Upper lobe of left lung (tissue), 6 donors: ENCODE measurements around the gene KPNA3. TPM values are rescaled to one million over a fixed set of nuclear protein-coding genes. Genes with fewer than 3 reads are reported as not detected.

Experiments
- ATAC-seq, 2 donors: fragments of 200-7000 bp; cut with Tn5 transposase; one replicate each; pipeline ENCODE4 v1.9.1; 2022; ENCODE audit warnings: mild to moderate bottlenecking in 2 of 2, moderate library complexity in 2 of 2; ENCODE audit not compliant: low FRiP score in 2 of 2
- DNase-seq, 2 donors: peaks; one replicate each; pipeline ENCODE4 v3.0.0-alpha.2; 2019 to 2020
- H3K27ac ChIP-seq, 4 donors: fragments of 200-600 bp; sonication (generic); one replicate each; pipeline ENCODE4 v1.5.1; 2016 to 2019
- H3K27me3 ChIP-seq, 4 donors: fragments of 200-600 bp; sonication (generic); one replicate each; pipeline ENCODE4 v1.5.1; 2017 to 2019
- H3K36me3 ChIP-seq, 4 donors: fragments of 200-600 bp; sonication (generic); one replicate each; pipeline ENCODE4 v1.5.1; 2016 to 2019
- H3K4me1 ChIP-seq, 4 donors: fragments of 200-600 bp; sonication (generic); one replicate each; pipeline ENCODE4 v1.5.1; 2018 to 2019
- H3K4me3 ChIP-seq, 4 donors: fragments of 200-600 bp; sonication (generic); one replicate each; pipeline ENCODE4 v1.5.1; 2017 to 2019; ENCODE audit warnings: mild to moderate bottlenecking in 2 of 4, moderate library complexity in 1 of 4
- H3K9me3 ChIP-seq, 4 donors: fragments of 200-600 bp; sonication (generic); one replicate each; pipeline ENCODE4 v1.5.1; 2018 to 2019
- EP300 ChIP-seq, 4 donors: sonication (generic); formaldehyde crosslinking; IDR thresholded peaks; one replicate each; pipeline ENCODE4 v1.5.1; 2017; ENCODE audit warnings: antibody characterized with exemption in 4 of 4, control low read depth in 2 of 4
- POLR2A ChIP-seq, 4 donors: fragments of 450-650 bp; IDR thresholded peaks; one replicate each; pipeline ENCODE4 v1.5.1; 2016 to 2017; ENCODE audit warnings: antibody characterized with exemption in 4 of 4, mild to moderate bottlenecking in 2 of 4
- POLR2AphosphoS5 ChIP-seq, 2 donors: sonication (generic); formaldehyde crosslinking; IDR thresholded peaks; one replicate each; pipeline ENCODE4 v1.5.1; 2017; ENCODE audit warnings: antibody characterized with exemption in 2 of 2
- WGBS, 2 donors: methylation state at CpG; one replicate each; pipeline ENCODE4 v1.1.5; 2017 to 2018; 5-methylcytosine and 5-hydroxymethylcytosine counted together
- total RNA-seq, 6 donors: library from RNA; depleted of rRNA in 4 of 6; stranded (reverse); fragments of >200 nt in 4 of 6; gene quantifications; one replicate each; pipeline versions ENCODE4 v1.1.0 to v1.2.1, GENCODE V29; 2016 to 2021
- TF ChIP-seq, protein P1 (sequence below), 6 experiments: fragments of 450-650 bp in 4 of 6; fragments of 200-600 bp in 2 of 6; sonication (generic) in 2 of 6; IDR thresholded peaks; one replicate each; pipeline ENCODE4 v1.5.1; 2016 to 2019; ENCODE audit warnings: antibody characterized with exemption in 6 of 6
- donor health status: DM: no; HTN: no; CAD: no; lungs with moderate emphysema.
- donor health status: DM: no; HTN: yes; CAD: no; lungs with severe emphysema.

KPNA3 gene
- total RNA-seq, 6 donors from 2014 or later: 14.2 to 51.3 (median 29.1) TPM

DNA sequence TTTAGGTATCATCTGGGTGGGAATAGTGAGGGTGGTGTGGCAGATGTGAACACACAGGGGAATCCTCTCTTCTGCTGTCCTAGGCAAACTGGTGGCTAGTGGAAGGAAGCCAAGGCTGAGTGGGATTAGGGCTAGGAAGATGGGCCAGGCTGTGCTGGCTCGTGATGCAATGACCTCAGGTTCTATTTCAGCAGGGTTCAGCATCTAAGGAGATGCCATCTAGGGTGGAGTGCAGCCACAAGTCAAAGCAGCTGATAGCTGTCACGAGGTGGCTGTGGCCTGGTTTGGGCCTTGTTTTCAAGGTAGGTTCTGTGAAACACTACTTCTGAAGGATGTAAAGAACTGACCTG is 142.5 kb downstream of the KPNA3 start:
- Histone ChIP-seq H3K27me3 (no peaks in the 10 kb centered on the region), H3K27ac (no peak overlapping the region), H3K9me3 (no peaks in the 10 kb centered on the region), H3K4me3 (no peak overlapping the region), H3K36me3 (no peaks in the 10 kb centered on the region), H3K4me1 (peaks cover 0 to 7% (median 2%) of the 10 kb centered on the region in 4 donors)
- ATAC-seq: no peak
- 67 to 90% methylated on average over 2 of the region's 2 CpGs for WGBS, 2 donors
- no peak for TF ChIP-seq POLR2AphosphoS5 (IDR thresholded peaks at IDR 0.05)
- TF ChIP-seq POLR2A (IDR thresholded peaks at IDR 0.05): no peak
- TF ChIP-seq EP300 (IDR thresholded peaks at IDR 0.05): no peak
- TF ChIP-seq, protein P1, sequence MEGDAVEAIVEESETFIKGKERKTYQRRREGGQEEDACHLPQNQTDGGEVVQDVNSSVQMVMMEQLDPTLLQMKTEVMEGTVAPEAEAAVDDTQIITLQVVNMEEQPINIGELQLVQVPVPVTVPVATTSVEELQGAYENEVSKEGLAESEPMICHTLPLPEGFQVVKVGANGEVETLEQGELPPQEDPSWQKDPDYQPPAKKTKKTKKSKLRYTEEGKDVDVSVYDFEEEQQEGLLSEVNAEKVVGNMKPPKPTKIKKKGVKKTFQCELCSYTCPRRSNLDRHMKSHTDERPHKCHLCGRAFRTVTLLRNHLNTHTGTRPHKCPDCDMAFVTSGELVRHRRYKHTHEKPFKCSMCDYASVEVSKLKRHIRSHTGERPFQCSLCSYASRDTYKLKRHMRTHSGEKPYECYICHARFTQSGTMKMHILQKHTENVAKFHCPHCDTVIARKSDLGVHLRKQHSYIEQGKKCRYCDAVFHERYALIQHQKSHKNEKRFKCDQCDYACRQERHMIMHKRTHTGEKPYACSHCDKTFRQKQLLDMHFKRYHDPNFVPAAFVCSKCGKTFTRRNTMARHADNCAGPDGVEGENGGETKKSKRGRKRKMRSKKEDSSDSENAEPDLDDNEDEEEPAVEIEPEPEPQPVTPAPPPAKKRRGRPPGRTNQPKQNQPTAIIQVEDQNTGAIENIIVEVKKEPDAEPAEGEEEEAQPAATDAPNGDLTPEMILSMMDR (IDR thresholded peaks at IDR 0.05): no peak
- DNase-seq: no peak

Other genes with a start within 250 kb of the KPNA3 start
- 10 to 100 TPM; 12.6 to 23.5 (median 18.0) TPM for gene RCBTB1, start 207.1 kb downstream of the KPNA3 start, total RNA-seq
- 1 to 10 TPM; 1.4 to 8.4 (median 4.9) TPM for gene ARL11, start 164.2 kb downstream of the KPNA3 start, total RNA-seq
- 10 to 100 TPM; 26.2 to 82.3 (median 54.8) TPM for gene EBPL, start 101.2 kb downstream of the KPNA3 start, total RNA-seq
- gene SPRYD7, start 143.7 kb upstream of the KPNA3 start, total RNA-seq: 10 to 100 TPM in 5 of 6 donors, 1 to 10 TPM in 1; 9.4 to 29.2 (median 11.5) TPM
- gene TRIM13, start 204.4 kb upstream of the KPNA3 start, total RNA-seq: 10 to 100 TPM in 5 of 6 donors, 1 to 10 TPM in 1; 7.7 to 36.4 (median 26.3) TPM
- gene KCNRG, start 222.8 kb upstream of the KPNA3 start, total RNA-seq: 10 to 100 TPM in 2 of 6 donors, 1 to 10 TPM in 2, under 1 TPM in 2; 0.89 to 12.6 (median 3.4) TPM